GM12878 (cell line): ENCODE measurements around the gene GOLGA6L1. TPM values are rescaled to one million over a fixed set of nuclear protein-coding genes. Genes with fewer than 3 reads are reported as not detected.
"Not testable (repeated sequence)": the region's sequence is repeated elsewhere in the genome, so short reads cannot be mapped to it uniquely, and the experiment has no call there.

Experiments
- ATAC-seq: fragments of 200-7000 bp; cut with Tn5 transposase; 3 replicates; pipeline ENCODE4 v1.9.1; 2020; ENCODE audit warnings: mild to moderate bottlenecking, moderate library complexity
- Bru-seq: library from RNA; stranded (reverse); fragments of 400-500 nt; gene quantifications from one replicate; lab custom pipeline; 2021; lab: Mats Ljungman, UMichigan
- BruChase-seq, 2 experiments: library from RNA; stranded (reverse); fragments of 400-500 nt; gene quantifications; one replicate each; lab custom pipeline; 2021; lab: Mats Ljungman, UMichigan
- BruUV-seq: library from RNA; stranded (reverse); fragments of 400-500 nt; replicated peaks from 2 replicates; lab custom pipeline; 2021; lab: Mats Ljungman, UMichigan
- CTCF ChIA-PET: fragments of 300-600 bp; sonication (Branson Sonifier 250); formaldehyde crosslinking; extraction: SDS; loops from one replicate; lab custom pipeline; 2021; ENCODE audit warnings: inconsistent platforms; lab: Yijun Ruan, JAX
- POLR2A ChIA-PET: fragments of 350-600 bp; formaldehyde crosslinking; extraction: SDS; loops from one replicate; lab custom pipeline; 2021; ENCODE audit warnings: inconsistent platforms; lab: Charles Lee
- RAD21 ChIA-PET: fragments of 300-600 bp; sonication (Branson Sonifier 250); formaldehyde crosslinking; loops from one replicate; lab custom pipeline; 2023; ENCODE audit warnings: antibody characterized with exemption; ENCODE audit not compliant: unreplicated experiment; lab: Charles Lee
- SMC1A ChIA-PET: fragments of 300-600 bp; sonication (Branson Sonifier 250); formaldehyde crosslinking; loops from one replicate; lab custom pipeline; 2023; ENCODE audit not compliant: unreplicated experiment, uncharacterized antibody; lab: Charles Lee
- DNase-seq: peaks from one replicate; pipeline ENCODE4 v3.0.0-alpha.2; 2011; ENCODE audit warnings: low read depth, low spot score
- FAIRE-seq: peaks from 3 replicates; lab custom pipeline; 2011; peaks lifted over from hg19 to GRCh38; lab: Jason Lieb, UNC
- H2AFZ ChIP-seq: 2 replicates; pipeline ENCODE4 v1.6.0; 2011; ENCODE audit warnings: low read depth, low read length, control low read depth; ENCODE audit not compliant: control insufficient read depth
- H3K27ac ChIP-seq: 2 replicates; pipeline ENCODE4 v1.5.1; 2011; ENCODE audit warnings: control low read depth; ENCODE audit not compliant: control insufficient read depth, insufficient read depth
- H3K27me3 ChIP-seq, 2 experiments: replicated peaks in 1 of 2; 2 replicates each; pipeline versions ENCODE4 v1.6.0 to v1.6.1; 2011; ENCODE audit warnings: low read length in 1 of 2; ENCODE audit not compliant: control insufficient read depth in 2 of 2, insufficient read depth in 2 of 2
- H3K36me3 ChIP-seq, 2 experiments: 2 replicates each; pipeline ENCODE4 v1.5.1; 2011; ENCODE audit warnings: low read length in 1 of 2; ENCODE audit not compliant: control insufficient read depth in 2 of 2, insufficient read depth in 2 of 2
- H3K4me1 ChIP-seq: 2 replicates; pipeline ENCODE4 v1.6.1; 2011; ENCODE audit warnings: mild to moderate bottlenecking, low read length, moderate library complexity, mixed read lengths; ENCODE audit not compliant: control insufficient read depth, insufficient read depth
- H3K4me2 ChIP-seq: 2 replicates; pipeline ENCODE4 v1.6.0; 2011; ENCODE audit warnings: control low read depth; ENCODE audit not compliant: control insufficient read depth, insufficient read depth
- H3K4me3 ChIP-seq: fragments of 200-600 bp; sonication (generic); 2 replicates; pipeline ENCODE4 v1.5.1; 2016
- H3K79me2 ChIP-seq: 2 replicates; pipeline ENCODE4 v1.6.0; 2011; ENCODE audit warnings: low read length; ENCODE audit not compliant: control insufficient read depth, insufficient read depth
- H3K9ac ChIP-seq: 2 replicates; pipeline ENCODE4 v1.8.0; 2011; ENCODE audit warnings: low read length, control low read depth, mixed read lengths; ENCODE audit not compliant: control insufficient read depth, insufficient read depth
- H3K9me3 ChIP-seq: replicated peaks from 3 replicates; pipeline ENCODE4 v1.5.1; 2011; ENCODE audit warnings: mild to moderate bottlenecking, low read length; ENCODE audit not compliant: control insufficient read depth, insufficient read depth
- H4K20me1 ChIP-seq: 2 replicates; pipeline ENCODE4 v1.6.0; 2011; ENCODE audit not compliant: control insufficient read depth, insufficient read depth
- WGBS: methylation state at CpG from one replicate; pipeline ENCODE4 v1.1.6; 2016; ENCODE audit warnings: low lambda C conversion rate; ENCODE audit not compliant: insufficient replicate concordance, insufficient coverage; ENCODE audit errors: missing lambda C conversion rate; 5-methylcytosine and 5-hydroxymethylcytosine counted together
- in situ Hi-C: fragments of 300-500 bp; cut with MboI; formaldehyde crosslinking; loops from 9 replicates; pipeline ENCODE4 v1.14.3; 2018; ENCODE audit warnings: mixed read lengths
- intact Hi-C: fragments of 100-400 bp; cut with micrococcal nuclease; formaldehyde crosslinking; loops from one replicate; pipeline ENCODE4 v1.14.2; 2022; ENCODE audit not compliant: unreplicated experiment
- long read RNA-seq, 2 experiments: library from polyadenylated mRNA; unstranded; transcript quantifications; one replicate each; pipeline ENCODE4 v2.0.0, GENCODE V29; 2019 to 2020
- polyA minus RNA-seq, 3 experiments: library from RNA; depleted of rRNA, polyadenylated mRNA; stranded (reverse); fragments of >200 nt; gene quantifications; 2 replicates each; pipeline ENCODE4 v1.2.3, GENCODE V29; 2011
- polyA plus RNA-seq, 11 experiments: library from polyadenylated mRNA; depleted of rRNA in 4 of 11; unstranded in 6 of 11; stranded (reverse) in 5 of 11; fragments of >200 nt; fragmentation: Nextera tagmentation in 4 of 11; fragmentation: Illumina TruSeq in 1 of 11; extraction: Ambion mirVana in 4 of 11; extraction: Trizol in 1 of 11; gene quantifications; 1 replicate in 1 of 11; 2 replicates in 10 of 11; pipeline versions ENCODE4 v1.2.1 to v1.2.3, GENCODE V29; 2011 to 2016; ENCODE audit warnings: inconsistent platforms in 2 of 11, missing spikeins in 2 of 11, low read depth in 1 of 11
- total RNA-seq, 4 experiments: library from RNA; depleted of rRNA in 3 of 4; stranded (reverse); fragments of >200 nt in 3 of 4; fragmentation: Illumina TruSeq in 1 of 4; extraction: Trizol in 1 of 4; gene quantifications; 2 replicates each; pipeline versions ENCODE4 v1.2.1 to v1.2.3, GENCODE V29; 2013 to 2021

GOLGA6L1 gene, protein sequence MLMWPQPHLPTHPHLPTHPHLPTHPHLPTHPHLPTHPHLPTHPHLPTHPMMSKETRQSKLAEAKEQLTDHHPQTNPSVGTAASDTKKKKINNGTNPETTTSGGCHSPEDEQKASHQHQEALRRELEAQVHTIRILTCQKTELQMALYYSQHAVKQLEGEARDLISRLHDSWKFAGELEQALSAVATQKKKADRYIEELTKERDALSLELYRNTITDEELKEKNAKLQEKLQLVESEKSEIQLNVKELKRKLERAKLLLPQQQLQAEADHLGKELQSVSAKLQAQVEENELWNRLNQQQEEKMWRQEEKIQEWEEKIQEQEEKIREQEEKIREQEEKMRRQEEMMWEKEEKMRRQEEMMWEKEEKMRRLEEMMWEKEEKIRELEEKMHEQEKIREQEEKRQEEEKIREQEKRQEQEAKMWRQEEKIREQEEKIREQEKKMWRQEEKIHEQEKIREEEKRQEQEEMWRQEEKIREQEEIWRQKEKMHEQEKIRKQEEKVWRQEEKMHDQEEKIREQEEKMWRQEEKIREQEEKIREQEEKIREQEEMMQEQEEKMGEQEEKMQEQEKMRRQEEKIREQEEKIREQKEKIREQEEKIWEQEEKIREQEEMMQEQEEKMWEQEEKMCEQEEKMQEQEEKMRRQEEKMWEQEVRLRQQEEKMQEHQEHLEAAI
- not detected in 2 replicates for total RNA-seq (2013; cell fraction: nucleolus; rRNA removed)
- total RNA-seq (2014; rRNA removed) = not detected in 2 replicates
- total RNA-seq (2014; rRNA removed; fragmentation: Illumina TruSeq; extraction: Trizol) = not detected in 2 replicates
- total RNA-seq (2021) = not detected in 2 replicates
- not detected for polyA plus RNA-seq (2011; ENCODE audit: low read depth)
- not detected in 2 replicates for polyA plus RNA-seq (2011; rRNA removed)
- polyA plus RNA-seq (2011; cell fraction: cytosol; rRNA removed) = not detected in 2 replicates
- polyA plus RNA-seq (2011; cell fraction: nucleus; rRNA removed) = not detected in 2 replicates
- polyA plus RNA-seq (2012) = not detected in 2 replicates
- not detected in 2 replicates for polyA plus RNA-seq (2014; fragmentation: Illumina TruSeq; extraction: Trizol)
- polyA plus RNA-seq (2014; fragmentation: Nextera tagmentation; extraction: Ambion mirVana) = not detected
- polyA plus RNA-seq (2014; rRNA removed) = not detected in 2 replicates
- not detected for polyA plus RNA-seq (2016; fragmentation: Nextera tagmentation; extraction: Ambion mirVana)
- not detected in 2 replicates for polyA minus RNA-seq (2011; rRNA and poly(A)+ RNA removed)
- polyA minus RNA-seq (2011; cell fraction: cytosol; rRNA and poly(A)+ RNA removed) = not detected in 2 replicates
- not detected in 2 replicates for polyA minus RNA-seq (2011; cell fraction: nucleus; rRNA and poly(A)+ RNA removed)
- not detected for Bru-seq, nascent RNA
- BruChase-seq, experiment 1, labeled RNA remaining after a 6-hour chase = not detected
- not detected for BruChase-seq, experiment 2, labeled RNA remaining after a 2-hour chase
- long read RNA-seq, experiment 1 = 0 reads
- long read RNA-seq, experiment 2 = 0 reads

DNA sequence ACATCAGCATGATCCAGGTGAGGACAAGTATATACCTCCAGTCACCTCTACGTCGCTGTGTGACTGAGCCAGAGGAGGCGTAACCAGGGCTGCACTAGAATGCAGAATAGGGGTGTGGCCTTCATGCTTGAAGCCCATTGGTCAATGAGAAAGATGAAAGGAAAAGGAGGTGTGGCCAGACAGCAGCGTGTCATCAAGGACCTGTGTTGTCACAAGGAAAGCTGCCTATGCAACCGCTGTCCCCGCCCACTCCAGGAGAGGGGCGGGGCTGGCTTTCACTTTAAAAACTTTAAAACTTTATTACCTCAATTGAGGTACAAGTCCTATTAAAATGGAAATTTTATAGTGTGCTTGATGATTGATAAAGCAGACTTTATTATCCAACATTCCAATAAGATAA lies at the start of gene GOLGA6L1:
GOLGA6L1 (minus strand) TSS at position 101 of the 400 bp plus-strand sequence; CDS start at position 10, 91 bp downstream.
- SMC1A ChIA-PET, BruUV-seq, POLR2A ChIA-PET: not testable (repeated sequence)

GRCh38 chr15:23181201-23181600 lies 44.6 kb upstream of the GOLGA6L1 start:
- not testable (repeated sequence) for H2AFZ ChIP-seq

More for the DNA sequence above, at the start of gene GOLGA6L1:
- H2AFZ ChIP-seq, DNase-seq, H3K9me3 ChIP-seq, H3K4me3 ChIP-seq, H3K36me3 ChIP-seq, intact Hi-C loops, H3K79me2 ChIP-seq, FAIRE-seq, H4K20me1 ChIP-seq, H3K27ac ChIP-seq, ATAC-seq, H3K4me1 ChIP-seq, CTCF ChIA-PET, H3K27me3 ChIP-seq, in situ Hi-C loops, RAD21 ChIA-PET, H3K9ac ChIP-seq, H3K4me2 ChIP-seq: not testable (repeated sequence)
- no CpG with 5 or more reads among the region's 7 CpGs for WGBS

GRCh38 chr15:23180547-23180927 lies 43.9 kb upstream of the GOLGA6L1 start:
- RAD21 ChIA-PET, H3K27ac ChIP-seq, ATAC-seq, H3K4me1 ChIP-seq, BruUV-seq, H3K4me2 ChIP-seq, FAIRE-seq, H4K20me1 ChIP-seq, SMC1A ChIA-PET, intact Hi-C loops, H3K36me3 ChIP-seq, H3K27me3 ChIP-seq, H3K9ac ChIP-seq, H3K79me2 ChIP-seq, DNase-seq, H2AFZ ChIP-seq, H3K9me3 ChIP-seq, in situ Hi-C loops, POLR2A ChIA-PET, CTCF ChIA-PET, H3K4me3 ChIP-seq: not testable (repeated sequence)
- 52% methylated on average over 16 of the region's 16 CpGs for WGBS

More at GRCh38 chr15:23181201-23181600, 44.6 kb upstream of the GOLGA6L1 start:
- H3K4me1 ChIP-seq, BruUV-seq, H3K27me3 ChIP-seq, ATAC-seq, RAD21 ChIA-PET, CTCF ChIA-PET, H3K9ac ChIP-seq, H3K27ac ChIP-seq, H3K4me3 ChIP-seq, intact Hi-C loops, FAIRE-seq, H4K20me1 ChIP-seq, DNase-seq, H3K4me2 ChIP-seq, SMC1A ChIA-PET, H3K36me3 ChIP-seq, POLR2A ChIA-PET, H3K9me3 ChIP-seq, in situ Hi-C loops, H3K79me2 ChIP-seq: not testable (repeated sequence)
- 52% methylated on average over 11 of the region's 11 CpGs for WGBS
